GM19099 (cell line): ENCODE results near the gene LDB2.

Experiments
- POLR2A ChIP-seq: IDR thresholded peaks from 3 replicates; pipeline ENCODE4 v1.6.1; 2011; ENCODE audit warnings: low read depth; ENCODE audit not compliant: insufficient read length; ENCODE audit errors: extremely low read depth

Gene LDB2

GRCh38 chr4:16760617-16761363, 137.7 kb downstream of the LDB2 start:
- no peak for TF ChIP-seq POLR2A

GRCh38 chr4:16759931-16760582, 138.4 kb downstream of the LDB2 start:
- no peak for TF ChIP-seq POLR2A

- no peak for TF ChIP-seq POLR2A
These were observed 139.6 kb downstream of the LDB2 start for GRCh38 chr4:16758816-16759215.

- no peak for TF ChIP-seq POLR2A
These were observed 140.2 kb downstream of the LDB2 start for GRCh38 chr4:16758255-16758654.

- no peak for TF ChIP-seq POLR2A
These were observed 141.3 kb downstream of the LDB2 start for GRCh38 chr4:16757080-16757521.

GRCh38 chr4:16754104-16754503, 144.3 kb downstream of the LDB2 start:
- TF ChIP-seq POLR2A: no peak

GRCh38 chr4:16752150-16752549, 146.3 kb downstream of the LDB2 start:
- TF ChIP-seq POLR2A: no peak

GRCh38 chr4:16750882-16751642, 147.4 kb downstream of the LDB2 start:
- no peak for TF ChIP-seq POLR2A

- no peak for TF ChIP-seq POLR2A
These were observed 148.2 kb downstream of the LDB2 start for GRCh38 chr4:16750216-16750615.

- TF ChIP-seq POLR2A: no peak
These were observed 152.6 kb downstream of the LDB2 start for GRCh38 chr4:16745887-16746286.

GRCh38 chr4:16745009-16745635, 153.3 kb downstream of the LDB2 start:
- TF ChIP-seq POLR2A: no peak

- no peak for TF ChIP-seq POLR2A
These were observed 157.2 kb downstream of the LDB2 start for GRCh38 chr4:16741287-16741686.

GRCh38 chr4:16739997-16740624, 158.3 kb downstream of the LDB2 start:
- TF ChIP-seq POLR2A: no peak

- TF ChIP-seq POLR2A: no peak
These were observed 159.9 kb downstream of the LDB2 start for GRCh38 chr4:16738558-16738957.

GRCh38 chr4:16733509-16733908, 164.9 kb downstream of the LDB2 start:
- no peak for TF ChIP-seq POLR2A
